Measurements from ENCODE around the gene C1orf226.

GRCh38 chr1:162385702-162386101 lies 4.2 kb downstream of the C1orf226 start:
- TF ChIP-seq GABPA (IDR thresholded peaks at IDR 0.05 in 1 of 2, conservative IDR thresholded peaks at IDR 0.05 in 1 of 2) (no peak), CTCF (IDR thresholded peaks at IDR 0.05; ENCODE audit: low read depth, low read length, missing input control) (no peak), ZBTB33 (IDR thresholded peaks at IDR 0.05) (no peak), JUND (IDR thresholded peaks at IDR 0.05) (no peak), REST (IDR thresholded peaks at IDR 0.05) (no peak), TAF1 (conservative IDR thresholded peaks at IDR 0.05) (no peak), HNF4A (conservative IDR thresholded peaks at IDR 0.05) (no peak), YY1 (IDR thresholded peaks at IDR 0.05) (no peak), RAD21 (IDR thresholded peaks at IDR 0.05) (no peak), FOXA1 (IDR thresholded peaks at IDR 0.05) (no peak), HNF4G (IDR thresholded peaks at IDR 0.05) (no peak), SP1 (IDR thresholded peaks at IDR 0.05) (no peak), EGR1 (IDR thresholded peaks at IDR 0.05; ENCODE audit: low read depth in 2 of 2) (no peak)

Data from liver (tissue), 3 donors.